T-helper 1 cell treated with Interleukin-12 subunit alpha and Interleukin-12 subunit beta and Interleukin-4 antibody, amounts not matched to agents 30 ng/mL and 1 ng/mL, for 36 hours (primary cell): ENCODE data around the gene SLC5A8. TPM values are rescaled to one million over a fixed set of nuclear protein-coding genes. Genes with fewer than 3 reads are reported as not detected.
"Not testable (repeated sequence)": the region's sequence is repeated elsewhere in the genome, so short reads cannot be mapped to it uniquely, and the experiment has no call there.

Experiments used
- intact Hi-C: fragments of 100-400 bp; cut with micrococcal nuclease; formaldehyde crosslinking; loops from one replicate; pipeline ENCODE4 v1.15.1; 2024
- total RNA-seq: library from RNA; stranded (reverse); gene quantifications from 2 replicates; pipeline ENCODE4 v1.2.3, GENCODE V29; 2022

The SLC5A8 gene
- total RNA-seq, 1 donor from 2014 or later, result not detected

GRCh38 chr12:101173197-101173749, 36.8 kb downstream of the SLC5A8 start:
- intact Hi-C loops, result no loop called here

GRCh38 chr12:101172316-101172715, 37.7 kb downstream of the SLC5A8 start:
- intact Hi-C loops, result no loop called here

- intact Hi-C loops, result no loop called here
Observed at GRCh38 chr12:101168001-101168400, 42.0 kb downstream of the SLC5A8 start.

GRCh38 chr12:101166866-101167265, 43.2 kb downstream of the SLC5A8 start:
- intact Hi-C loops, result no loop called here

GRCh38 chr12:101165319-101165718, 44.7 kb downstream of the SLC5A8 start:
- intact Hi-C loops, result no loop called here

- intact Hi-C loops, result not testable (repeated sequence)
Observed at GRCh38 chr12:101145777-101146431, 64.1 kb downstream of the SLC5A8 start.

- intact Hi-C loops, result no loop called here
Observed at GRCh38 chr12:101127521-101128219, 82.4 kb downstream of the SLC5A8 start.

- intact Hi-C loops, result no loop called here
Observed at GRCh38 chr12:101117842-101118241, 92.2 kb downstream of the SLC5A8 start.

- intact Hi-C loops, result no loop called here
Observed at GRCh38 chr12:101116911-101117310, 93.1 kb downstream of the SLC5A8 start.

- intact Hi-C loops, result no loop called here
Observed at GRCh38 chr12:101115326-101115725, 94.7 kb downstream of the SLC5A8 start.

GRCh38 chr12:101111441-101111840, 98.6 kb downstream of the SLC5A8 start:
- intact Hi-C loops, result no loop called here

GRCh38 chr12:101110866-101111265, 99.2 kb downstream of the SLC5A8 start:
- intact Hi-C loops, result no loop called here

GRCh38 chr12:101108130-101108529, 101.9 kb downstream of the SLC5A8 start:
- intact Hi-C loops, result no loop called here

- intact Hi-C loops, result no loop called here
Observed at GRCh38 chr12:101107032-101107763, 102.8 kb downstream of the SLC5A8 start.

Other genes with a start within 250 kb of the SLC5A8 start
- 18.8 and 20.1 TPM in 2 replicates for gene UTP20, start 69.9 kb upstream of the SLC5A8 start, total RNA-seq
- 51.6 and 66.8 TPM in 2 replicates for gene ARL1, start 197.5 kb upstream of the SLC5A8 start, total RNA-seq